Right lobe of liver (tissue), 6 donors: ENCODE results near the gene GPER1. TPM values are rescaled to one million over a fixed set of nuclear protein-coding genes. Genes with fewer than 3 reads are reported as not detected.

Experiments
- ATAC-seq, 4 donors: fragments of 200-7000 bp; cut with Tn5 transposase; one replicate each; pipeline ENCODE4 v1.9.1; 2020; ENCODE audit warnings: mild to moderate bottlenecking in 4 of 4, moderate library complexity in 4 of 4
- DNase-seq, 3 donors: peaks; one replicate each; pipeline ENCODE4 v3.0.0-alpha.2; 2020
- H3K27ac ChIP-seq, 3 donors: fragments of 200-600 bp; one replicate each; pipeline ENCODE4 v1.8.0; 2022
- H3K27me3 ChIP-seq, 2 donors: fragments of 200-600 bp; one replicate each; pipeline ENCODE4 v1.8.0; 2022
- H3K36me3 ChIP-seq, 4 donors: fragments of 200-600 bp; sonication (generic) in 1 of 4; one replicate each; pipeline versions ENCODE4 v1.5.1 to v1.8.0; 2017 to 2022; ENCODE audit warnings: control low read depth in 1 of 4
- H3K4me1 ChIP-seq, 4 donors: fragments of 200-600 bp; sonication (generic) in 1 of 4; one replicate each; pipeline versions ENCODE4 v1.5.1 to v1.8.0; 2017 to 2022; ENCODE audit warnings: control low read depth in 1 of 4
- H3K4me3 ChIP-seq, 3 donors: fragments of 200-600 bp; one replicate each; pipeline ENCODE4 v1.8.0; 2022
- H3K9me3 ChIP-seq, 4 donors: fragments of 200-600 bp; sonication (generic) in 1 of 4; one replicate each; pipeline versions ENCODE4 v1.5.1 to v1.8.0; 2017 to 2022; ENCODE audit warnings: control low read depth in 1 of 4
- CTCF ChIP-seq, 4 donors: fragments of 200-600 bp in 3 of 4; fragments of 450-650 bp in 1 of 4; IDR thresholded peaks; one replicate each; pipeline versions ENCODE4 v1.5.1 to v1.8.0; 2016 to 2022; ENCODE audit warnings: antibody characterized with exemption in 4 of 4, mild to moderate bottlenecking in 2 of 4
- POLR2A ChIP-seq: fragments of 450-650 bp; IDR thresholded peaks from one replicate; pipeline ENCODE4 v1.6.1; 2017; ENCODE audit warnings: antibody characterized with exemption, mild to moderate bottlenecking
- WGBS: methylation state at CpG from one replicate; pipeline ENCODE4 v1.1.6; 2018; ENCODE audit warnings: low coverage, low lambda C conversion rate; ENCODE audit not compliant: insufficient coverage; ENCODE audit errors: missing lambda C conversion rate; 5-methylcytosine and 5-hydroxymethylcytosine counted together
- intact Hi-C, 2 donors: fragments of 100-400 bp; cut with DNase I; formaldehyde crosslinking; loops; one replicate each; pipeline versions ENCODE4 v1.11.2 to v1.14.1; 2022
- total RNA-seq, 6 experiments: library from RNA; depleted of rRNA in 2 of 6; stranded (reverse); fragments of >200 nt in 2 of 6; fragmentation: NEBNext Ultra II Directional in 3 of 6; extraction: Animal tissue kit (Norgen Biotek cat#: 25700) in 3 of 6; gene quantifications; one replicate each; pipeline versions ENCODE4 v1.1.0 to v1.2.4, GENCODE V29; 2016 to 2023
- donor health status: DM: no; HTN: yes; CAD: no.
- donor health status: DM: no; HTN: no; CAD: no.
- donor health status: DM: no; HTN: no; CAD: no.
- donor health status: DM: no; HTN: yes; CAD: no.
- donor health status: DM: no; HTN: yes; CAD: no.

GPER1 gene
- total RNA-seq, 6 experiments from 2014 or later: 7.0 to 26.4 (median 11.9) TPM

- no peak for ATAC-seq
- no peaks in the 10 kb centered on the region for H3K9me3 ChIP-seq
Observed at GRCh38 chr7:1079546-1079945, 8.4 kb upstream of the GPER1 start.

GRCh38 chr7:1080252-1080920 lies 7.5 kb upstream of the GPER1 start:
- H3K27ac ChIP-seq: no peak overlapping the region
- TF ChIP-seq POLR2A: no peak
- no peak for TF ChIP-seq CTCF (IDR thresholded peaks at IDR 0.05)

More at GRCh38 chr7:1079546-1079945, 8.4 kb upstream of the GPER1 start:
- Histone ChIP-seq H3K27me3 (no peaks in the 10 kb centered on the region), H3K4me1 (no peaks in the 10 kb centered on the region), H3K27ac (no peak overlapping the region), H3K4me3 (no peak overlapping the region), H3K36me3 (no peaks in the 10 kb centered on the region)
- intact Hi-C loops: no loop called here
- DNase-seq: no peak
- TF ChIP-seq POLR2A (no peak), CTCF (IDR thresholded peaks at IDR 0.05) (no peak)
- WGBS: 83% methylated on average over 1 of the region's 12 CpGs

GRCh38 chr7:1080921-1081255 lies 7.0 kb upstream of the GPER1 start:
- no peak for TF ChIP-seq CTCF (IDR thresholded peaks at IDR 0.05)
- TF ChIP-seq POLR2A: no peak
- Histone ChIP-seq H3K27me3 (no peaks in the 10 kb centered on the region), H3K4me3 (no peak overlapping the region), H3K36me3 (no peaks in the 10 kb centered on the region), H3K9me3 (no peaks in the 10 kb centered on the region), H3K27ac (no peak overlapping the region), H3K4me1 (no peaks in the 10 kb centered on the region)
- no peak for DNase-seq
- WGBS: 40% methylated on average over 1 of the region's 16 CpGs
- ATAC-seq: no peak
- intact Hi-C loops: loop anchor here in 1 of 2 donors (5.0 kb wide), 1 partner anchor 41 kb away; no protein-coding TSS in a partner anchor

More at GRCh38 chr7:1080252-1080920, 7.5 kb upstream of the GPER1 start:
- WGBS: 78% methylated on average over 17 of the region's 38 CpGs
- Histone ChIP-seq H3K4me3 (no peak overlapping the region), H3K27me3 (no peaks in the 10 kb centered on the region), H3K36me3 (no peaks in the 10 kb centered on the region), H3K9me3 (no peaks in the 10 kb centered on the region), H3K4me1 (no peaks in the 10 kb centered on the region)
- peak in 2 of 4 donors; percentile 19 to 31 for ATAC-seq
- no peak for DNase-seq
- intact Hi-C loops: loop anchor here in 1 of 2 donors (5.0 kb wide), 1 partner anchor 42 kb away; no protein-coding TSS in a partner anchor

GRCh38 chr7:1081336-1081735 lies 6.6 kb upstream of the GPER1 start:
- Histone ChIP-seq H3K27ac (no peak overlapping the region), H3K36me3 (no peaks in the 10 kb centered on the region), H3K4me3 (no peak overlapping the region), H3K27me3 (no peaks in the 10 kb centered on the region), H3K4me1 (no peaks in the 10 kb centered on the region), H3K9me3 (no peaks in the 10 kb centered on the region)
- intact Hi-C loops: loop anchor here in 1 of 2 donors (5.0 kb wide), 1 partner anchor 41 kb away; no protein-coding TSS in a partner anchor
- DNase-seq (no peak), ATAC-seq (no peak)
- no CpG with 5 or more reads among the region's 20 CpGs for WGBS
- TF ChIP-seq POLR2A: no peak
- no peak for TF ChIP-seq CTCF (IDR thresholded peaks at IDR 0.05)
